ENCODE measurements around the gene GAS6.

- TF ChIP-seq EZH2 (IDR thresholded peaks at IDR 0.05; ENCODE audit: borderline replicate concordance, low read depth, low read length, severe bottlenecking) = no peak
- TF ChIP-seq, protein P1, sequence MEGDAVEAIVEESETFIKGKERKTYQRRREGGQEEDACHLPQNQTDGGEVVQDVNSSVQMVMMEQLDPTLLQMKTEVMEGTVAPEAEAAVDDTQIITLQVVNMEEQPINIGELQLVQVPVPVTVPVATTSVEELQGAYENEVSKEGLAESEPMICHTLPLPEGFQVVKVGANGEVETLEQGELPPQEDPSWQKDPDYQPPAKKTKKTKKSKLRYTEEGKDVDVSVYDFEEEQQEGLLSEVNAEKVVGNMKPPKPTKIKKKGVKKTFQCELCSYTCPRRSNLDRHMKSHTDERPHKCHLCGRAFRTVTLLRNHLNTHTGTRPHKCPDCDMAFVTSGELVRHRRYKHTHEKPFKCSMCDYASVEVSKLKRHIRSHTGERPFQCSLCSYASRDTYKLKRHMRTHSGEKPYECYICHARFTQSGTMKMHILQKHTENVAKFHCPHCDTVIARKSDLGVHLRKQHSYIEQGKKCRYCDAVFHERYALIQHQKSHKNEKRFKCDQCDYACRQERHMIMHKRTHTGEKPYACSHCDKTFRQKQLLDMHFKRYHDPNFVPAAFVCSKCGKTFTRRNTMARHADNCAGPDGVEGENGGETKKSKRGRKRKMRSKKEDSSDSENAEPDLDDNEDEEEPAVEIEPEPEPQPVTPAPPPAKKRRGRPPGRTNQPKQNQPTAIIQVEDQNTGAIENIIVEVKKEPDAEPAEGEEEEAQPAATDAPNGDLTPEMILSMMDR (IDR thresholded peaks at IDR 0.05; ENCODE audit: extremely low read depth in 1 of 2, insufficient read depth in 1 of 2, low read depth in 1 of 2, low read length in 2 of 2) = no peak
Observed at GRCh38 chr13:113775451-113776145, 88.3 kb downstream of the GAS6 start.

Measured in endothelial cell of umbilical vein (primary cell).